ENCODE measurements around the gene PNPO. TPM values are rescaled to one million over a fixed set of nuclear protein-coding genes. Genes with fewer than 3 reads are reported as not detected.

The PNPO gene
- total RNA-seq, 2 donors from 2014 or later: 37.3 to 55.2 TPM

- Histone ChIP-seq H3K9me3 (no peaks in the 10 kb centered on the region), H3K4me3 (no peak overlapping the region), H3K4me1 (replicated peaks) (peaks cover 14% of the 10 kb centered on the region), H3K27ac (peak overlapping the region; percentile 10 to 84), H3K27me3 (replicated peaks; ENCODE audit: insufficient read depth) (no peaks in the 10 kb centered on the region), H3K36me3 (no peaks in the 10 kb centered on the region)
- TF ChIP-seq POLR2AphosphoS5 (IDR thresholded peaks at IDR 0.05): no peak
- peak in 1 of 4 experiments; percentile 7 for TF ChIP-seq CTCF (IDR thresholded peaks at IDR 0.05)
- DNase-seq (ENCODE audit: low spot score): no peak
- intact Hi-C loops (cut with DNase I): loop anchor here (5.0 kb wide), 1 partner anchor 107 kb away; no protein-coding TSS in a partner anchor
These were observed 12.5 kb downstream of the PNPO start for GRCh38 chr17:47953909-47954308.

- no peaks in the 10 kb centered on the region for H3K4me1 ChIP-seq (replicated peaks)
- intact Hi-C loops (cut with DNase I): no loop called here
- H3K27me3 ChIP-seq (replicated peaks; ENCODE audit: insufficient read depth): no peaks in the 10 kb centered on the region
- H3K9me3 ChIP-seq: no peaks in the 10 kb centered on the region
- 71% methylated on average over 7 of the region's 7 CpGs for WGBS
- peak; percentile 84 for TF ChIP-seq POLR2AphosphoS5 (IDR thresholded peaks at IDR 0.05)
- TF ChIP-seq CTCF (IDR thresholded peaks at IDR 0.05): no peak
- peak; percentile 32 for TF ChIP-seq POLR2A (IDR thresholded peaks at IDR 0.05)
- peak overlapping the region; percentile 77 to 84 for H3K27ac ChIP-seq
- H3K4me3 ChIP-seq: peak overlapping the region; percentile 41 to 43
- peak; percentile 88 for DNase-seq (ENCODE audit: low spot score)
- H3K36me3 ChIP-seq: no peaks in the 10 kb centered on the region
These were observed 14.4 kb downstream of the PNPO start for GRCh38 chr17:47955497-47956461.

- no peaks in the 10 kb centered on the region for H3K4me1 ChIP-seq (replicated peaks)
- no peaks in the 10 kb centered on the region for H3K36me3 ChIP-seq
- no peaks in the 10 kb centered on the region for H3K9me3 ChIP-seq
- intact Hi-C loops (cut with DNase I): no loop called here
- no peak for DNase-seq (ENCODE audit: low spot score)
- 47% methylated on average over 4 of the region's 4 CpGs for WGBS
- H3K27me3 ChIP-seq (replicated peaks; ENCODE audit: insufficient read depth): no peaks in the 10 kb centered on the region
- peak overlapping the region; percentile 77 to 84 for H3K27ac ChIP-seq
- peak overlapping the region; percentile 41 to 43 for H3K4me3 ChIP-seq
- no peak for TF ChIP-seq POLR2A (IDR thresholded peaks at IDR 0.05)
These were observed 15.6 kb downstream of the PNPO start for GRCh38 chr17:47956791-47957590.

- H3K9me3 ChIP-seq: no peaks in the 10 kb centered on the region
- peak within 1 kb of the TSS; percentile 77 to 84 for H3K27ac ChIP-seq
- peak; percentile 77 for DNase-seq (ENCODE audit: low spot score)
- H3K27me3 ChIP-seq (replicated peaks; ENCODE audit: insufficient read depth): no peaks in the 10 kb centered on the region
- H3K4me3 ChIP-seq: peak within 1 kb of the TSS; percentile 41 to 43
- H3K36me3 ChIP-seq: no peaks in the 10 kb centered on the region
- H3K4me1 ChIP-seq (replicated peaks): no peaks in the 10 kb centered on the region
- WGBS: 31% methylated on average over 16 of the region's 16 CpGs
- intact Hi-C loops (cut with DNase I): no loop called here
- TF ChIP-seq POLR2A (IDR thresholded peaks at IDR 0.05) (peak; percentile 64), CTCF (IDR thresholded peaks at IDR 0.05) (no peak), POLR2AphosphoS5 (IDR thresholded peaks at IDR 0.05) (peak; percentile 32)
These were observed 16.5 kb downstream of the PNPO start, which contains the start of gene PRR15L for GRCh38 chr17:47957591-47958490. TSS of gene PRR15L (minus strand) at chr17:47957883. CDS start at chr17:47953234, 4,649 bp downstream.
